ENCODE measurements around the gene IPO11.

Gene IPO11

DNA sequence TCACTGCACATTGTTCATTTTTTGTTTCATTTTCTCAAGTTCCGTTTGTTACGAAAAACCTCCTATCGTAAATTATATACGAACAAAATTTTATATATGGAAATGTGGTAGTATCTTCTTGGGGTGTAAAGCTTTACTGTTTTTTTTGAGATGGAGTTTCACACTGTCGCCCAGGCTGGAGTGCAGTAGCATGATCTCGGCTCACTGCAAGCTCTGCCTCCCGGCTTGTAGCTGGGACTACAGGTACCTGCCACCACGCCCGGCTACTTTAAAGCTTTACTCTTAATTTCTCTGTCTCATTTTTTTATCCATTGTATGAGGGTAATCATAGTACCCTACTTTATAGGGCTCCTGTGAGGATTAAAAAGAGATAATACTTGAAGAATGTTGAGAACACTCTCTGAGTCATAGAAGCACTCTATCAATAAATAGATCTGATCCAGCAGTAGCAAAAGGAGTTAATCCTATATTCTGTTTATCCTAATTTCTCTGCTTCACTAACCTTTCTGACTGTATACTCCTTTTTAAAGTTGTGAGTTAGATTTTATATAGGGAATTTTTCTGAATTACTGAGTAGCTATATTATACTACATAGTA is 160.5 kb downstream of the IPO11 start:
- H3K9ac ChIP-seq, result no peak overlapping the region
- H3K9me3 ChIP-seq (ENCODE audit: control insufficient read depth, low read length), result no peaks in the 10 kb centered on the region
- no peaks in the 10 kb centered on the region for H3K36me3 ChIP-seq (ENCODE audit: control insufficient read depth, insufficient read depth, low read length)
- H3K4me3 ChIP-seq (ENCODE audit: low read depth, low read length), result no peak overlapping the region
- no peak overlapping the region for H2AFZ ChIP-seq
- H3K4me1 ChIP-seq, result no peaks in the 10 kb centered on the region
- H3K27me3 ChIP-seq (ENCODE audit: control insufficient read depth, insufficient read depth, low read length), result no peaks in the 10 kb centered on the region
- H3K4me2 ChIP-seq (ENCODE audit: low read length), result no peak overlapping the region
- H3K27ac ChIP-seq, result no peak overlapping the region
- TF ChIP-seq, protein P1, sequence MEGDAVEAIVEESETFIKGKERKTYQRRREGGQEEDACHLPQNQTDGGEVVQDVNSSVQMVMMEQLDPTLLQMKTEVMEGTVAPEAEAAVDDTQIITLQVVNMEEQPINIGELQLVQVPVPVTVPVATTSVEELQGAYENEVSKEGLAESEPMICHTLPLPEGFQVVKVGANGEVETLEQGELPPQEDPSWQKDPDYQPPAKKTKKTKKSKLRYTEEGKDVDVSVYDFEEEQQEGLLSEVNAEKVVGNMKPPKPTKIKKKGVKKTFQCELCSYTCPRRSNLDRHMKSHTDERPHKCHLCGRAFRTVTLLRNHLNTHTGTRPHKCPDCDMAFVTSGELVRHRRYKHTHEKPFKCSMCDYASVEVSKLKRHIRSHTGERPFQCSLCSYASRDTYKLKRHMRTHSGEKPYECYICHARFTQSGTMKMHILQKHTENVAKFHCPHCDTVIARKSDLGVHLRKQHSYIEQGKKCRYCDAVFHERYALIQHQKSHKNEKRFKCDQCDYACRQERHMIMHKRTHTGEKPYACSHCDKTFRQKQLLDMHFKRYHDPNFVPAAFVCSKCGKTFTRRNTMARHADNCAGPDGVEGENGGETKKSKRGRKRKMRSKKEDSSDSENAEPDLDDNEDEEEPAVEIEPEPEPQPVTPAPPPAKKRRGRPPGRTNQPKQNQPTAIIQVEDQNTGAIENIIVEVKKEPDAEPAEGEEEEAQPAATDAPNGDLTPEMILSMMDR (IDR thresholded peaks at IDR 0.05), result no peak
- H3K79me2 ChIP-seq, result no peaks in the 10 kb centered on the region

DNA sequence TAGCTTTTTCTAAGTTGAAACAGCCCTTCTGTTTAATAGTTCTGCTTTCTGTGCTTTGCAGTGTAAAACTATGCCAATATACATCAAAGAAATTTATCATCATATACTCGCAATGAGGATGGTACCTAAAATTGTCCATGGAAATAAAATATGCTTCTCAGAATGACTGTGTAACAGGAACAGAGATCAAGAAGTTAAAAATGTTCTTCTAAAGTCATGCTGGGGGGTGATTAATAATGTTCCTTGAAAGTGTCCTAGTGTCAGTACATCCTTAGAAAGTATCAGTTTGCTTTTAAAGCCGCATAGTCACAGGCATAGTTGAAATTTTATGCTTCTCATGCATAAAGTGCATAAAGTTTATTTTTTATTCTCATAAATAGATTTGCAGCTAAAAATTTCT is 162.0 kb downstream of the IPO11 start:
- H3K4me2 ChIP-seq (ENCODE audit: low read length), result no peak overlapping the region
- H3K4me3 ChIP-seq (ENCODE audit: low read depth, low read length), result no peak overlapping the region
- TF ChIP-seq, protein P1 (IDR thresholded peaks at IDR 0.05), result no peak
- no peak overlapping the region for H3K9ac ChIP-seq
- no peaks in the 10 kb centered on the region for H3K27me3 ChIP-seq (ENCODE audit: control insufficient read depth, insufficient read depth, low read length)
- no peaks in the 10 kb centered on the region for H3K9me3 ChIP-seq (ENCODE audit: control insufficient read depth, low read length)
- no peaks in the 10 kb centered on the region for H3K79me2 ChIP-seq
- H2AFZ ChIP-seq, result no peak overlapping the region
- no peak overlapping the region for H3K27ac ChIP-seq
- H3K4me1 ChIP-seq, result no peaks in the 10 kb centered on the region
- no peaks in the 10 kb centered on the region for H3K36me3 ChIP-seq (ENCODE audit: control insufficient read depth, insufficient read depth, low read length)

DNA sequence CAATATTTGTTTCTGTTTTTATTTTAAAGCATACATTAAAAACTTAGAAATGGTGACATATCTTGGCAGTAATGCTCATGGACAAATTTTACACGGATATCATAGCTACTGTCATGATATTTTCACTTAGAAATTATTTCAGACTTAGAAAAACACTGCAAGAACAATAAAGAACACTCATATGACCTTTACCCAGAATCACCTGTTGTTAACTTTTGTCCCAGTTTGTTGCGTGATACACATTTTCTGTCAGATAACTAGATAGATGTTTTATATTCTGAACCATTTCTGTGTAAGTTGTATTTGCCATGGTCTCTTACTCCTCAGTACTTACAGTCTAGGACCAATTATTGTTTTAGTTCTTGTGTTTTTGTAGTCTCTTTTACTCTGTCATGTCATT is 162.5 kb downstream of the IPO11 start:
- no peaks in the 10 kb centered on the region for H3K9me3 ChIP-seq (ENCODE audit: control insufficient read depth, low read length)
- H3K36me3 ChIP-seq (ENCODE audit: control insufficient read depth, insufficient read depth, low read length), result no peaks in the 10 kb centered on the region
- no peak overlapping the region for H3K27ac ChIP-seq
- H3K4me3 ChIP-seq (ENCODE audit: low read depth, low read length), result no peak overlapping the region
- H3K4me1 ChIP-seq, result no peaks in the 10 kb centered on the region
- H3K4me2 ChIP-seq (ENCODE audit: low read length), result no peak overlapping the region
- no peaks in the 10 kb centered on the region for H3K79me2 ChIP-seq
- TF ChIP-seq, protein P1 (IDR thresholded peaks at IDR 0.05), result no peak
- no peak overlapping the region for H2AFZ ChIP-seq
- H3K27me3 ChIP-seq (ENCODE audit: control insufficient read depth, insufficient read depth, low read length), result no peaks in the 10 kb centered on the region
- H3K9ac ChIP-seq, result no peak overlapping the region

DNA sequence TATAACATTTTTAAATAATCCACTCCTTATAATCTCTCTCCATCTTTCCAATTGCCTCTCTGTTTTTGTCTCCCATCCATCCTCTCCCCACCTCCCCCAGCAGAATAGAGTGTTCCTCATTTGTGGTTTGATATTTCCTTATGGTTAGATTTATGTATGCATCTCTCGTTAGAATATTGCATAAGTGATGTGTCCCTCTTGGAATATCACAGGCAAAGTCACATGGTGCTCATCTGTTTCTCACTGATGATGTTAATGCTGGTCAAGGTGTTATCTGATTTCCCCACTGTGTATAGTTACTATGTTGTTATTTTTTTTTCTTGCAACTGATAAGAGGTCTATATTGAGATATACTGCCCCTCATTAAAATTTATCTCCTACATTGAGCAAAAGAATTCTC is 162.9 kb downstream of the IPO11 start:
- TF ChIP-seq, protein P1 (IDR thresholded peaks at IDR 0.05), result no peak

DNA sequence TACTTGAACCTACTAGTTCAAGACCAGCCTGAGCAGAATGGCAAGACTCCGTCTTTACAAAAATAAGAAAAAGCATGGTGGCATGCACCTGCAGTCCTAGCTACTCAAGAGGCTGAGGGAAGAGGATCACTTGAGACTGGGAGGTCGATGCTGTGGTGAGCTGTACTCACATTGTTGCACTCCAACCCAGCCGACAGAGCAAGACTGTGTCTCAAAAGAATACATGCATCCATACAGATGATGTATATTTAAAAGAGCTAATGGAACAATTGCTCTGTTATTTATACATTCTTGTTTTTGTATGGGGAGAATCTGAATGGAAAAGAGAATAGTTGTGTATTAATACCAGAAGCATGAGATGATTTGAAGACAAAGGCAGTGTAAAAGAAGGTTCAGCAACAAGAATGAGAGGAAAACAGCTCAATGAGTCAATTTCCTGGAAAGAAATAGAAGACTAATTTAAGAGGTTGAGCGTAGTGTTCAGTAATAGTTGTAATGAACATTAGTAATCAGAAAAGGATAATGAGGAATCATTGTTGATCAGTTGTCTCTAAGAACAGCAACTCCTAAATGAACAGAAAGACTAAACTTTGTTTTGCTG is 164.1 kb downstream of the IPO11 start:
- Histone ChIP-seq H3K27me3 (ENCODE audit: control insufficient read depth, insufficient read depth, low read length) (no peaks in the 10 kb centered on the region), H3K4me1 (no peaks in the 10 kb centered on the region), H2AFZ (no peak overlapping the region), H3K9ac (no peak overlapping the region), H3K4me2 (ENCODE audit: low read length) (no peak overlapping the region), H3K36me3 (ENCODE audit: control insufficient read depth, insufficient read depth, low read length) (no peaks in the 10 kb centered on the region), H3K9me3 (ENCODE audit: control insufficient read depth, low read length) (no peaks in the 10 kb centered on the region), H3K79me2 (no peaks in the 10 kb centered on the region), H3K4me3 (ENCODE audit: low read depth, low read length) (no peak overlapping the region), H3K27ac (no peak overlapping the region)
- TF ChIP-seq, protein P1 (IDR thresholded peaks at IDR 0.05), result no peak

More for the DNA sequence above, 162.9 kb downstream of the IPO11 start:
- H3K4me2 ChIP-seq (ENCODE audit: low read length), result no peak overlapping the region
- no peaks in the 10 kb centered on the region for H3K36me3 ChIP-seq (ENCODE audit: control insufficient read depth, insufficient read depth, low read length)
- H3K27ac ChIP-seq, result no peak overlapping the region
- H3K9me3 ChIP-seq (ENCODE audit: control insufficient read depth, low read length), result no peaks in the 10 kb centered on the region
- H3K79me2 ChIP-seq, result no peaks in the 10 kb centered on the region
- no peak overlapping the region for H2AFZ ChIP-seq
- no peaks in the 10 kb centered on the region for H3K27me3 ChIP-seq (ENCODE audit: control insufficient read depth, insufficient read depth, low read length)
- no peak overlapping the region for H3K9ac ChIP-seq
- H3K4me3 ChIP-seq (ENCODE audit: low read depth, low read length), result no peak overlapping the region
- H3K4me1 ChIP-seq, result no peaks in the 10 kb centered on the region

Data from parathyroid adenoma (tissue), 2 donors.